Measurements from ENCODE around the gene SH2D3C. TPM values are rescaled to one million over a fixed set of nuclear protein-coding genes. Genes with fewer than 3 reads are reported as not detected.

SH2D3C gene
- total and polyA plus RNA-seq, 4 experiments from 2014 or later: 8.7 to 51.5 (median 46.0) TPM

- H3K9me3 ChIP-seq (ENCODE audit: control insufficient read depth in 1 of 2, low read length in 2 of 2): no peaks in the 10 kb centered on the region
- DNase-seq: no peak
- no peak overlapping the region for H3K27ac ChIP-seq (ENCODE audit: low read depth, low read length)
- no peak overlapping the region for H3K4me3 ChIP-seq (ENCODE audit: low read length in 2 of 2)
- Mint-ChIP-seq H3K36me3 (peaks cover 12 to 53% of the 10 kb centered on the region in 2 donors), H3K27me3 (no peaks in the 10 kb centered on the region), H3K4me3 (no peak overlapping the region), H3K27ac (peak overlapping the region in 1 of 7 donors; percentile 15), H3K4me1 (peaks cover 0 to 1% (median 0%) of the 10 kb centered on the region in 4 donors), H3K9me3 (no peaks in the 10 kb centered on the region)
- peaks cover 35% of the 10 kb centered on the region for H3K36me3 ChIP-seq (ENCODE audit: insufficient read depth, low read length)
- ChIA-PET CTCF (ENCODE audit: partially characterized antibody) (no interaction called here), POLR2A (ENCODE audit: partially characterized antibody) (no interaction called here)
- intact Hi-C loops (cut with micrococcal nuclease): no loop called here
- H3K4me1 ChIP-seq (ENCODE audit: insufficient read depth, low read length): no peaks in the 10 kb centered on the region
- no peaks in the 10 kb centered on the region for H3K27me3 ChIP-seq (ENCODE audit: insufficient read depth, low read length)
These were observed 34.6 kb upstream of the SH2D3C start for GRCh38 chr9:127812936-127813675.

- Mint-ChIP-seq H3K4me3 (no peak overlapping the region), H3K9me3 (no peaks in the 10 kb centered on the region), H3K27ac (no peak overlapping the region), H3K4me1 (peaks cover 0 to 5% (median 0%) of the 10 kb centered on the region in 4 donors), H3K27me3 (no peaks in the 10 kb centered on the region), H3K36me3 (peaks cover 10 to 56% of the 10 kb centered on the region in 2 donors)
- no peaks in the 10 kb centered on the region for H3K4me1 ChIP-seq (ENCODE audit: insufficient read depth, low read length)
- H3K27ac ChIP-seq (ENCODE audit: low read depth, low read length): no peak overlapping the region
- H3K9me3 ChIP-seq (ENCODE audit: control insufficient read depth in 1 of 2, low read length in 2 of 2): no peaks in the 10 kb centered on the region
- intact Hi-C loops (cut with micrococcal nuclease): no loop called here
- H3K27me3 ChIP-seq (ENCODE audit: insufficient read depth, low read length): no peaks in the 10 kb centered on the region
- ChIA-PET CTCF (ENCODE audit: partially characterized antibody) (interaction anchor here (0.6 to 1.0 kb wide), 3 partner anchors 12 to 58 kb away, joined by 3 to 4 read pairs (median 3); no protein-coding TSS in a partner anchor), POLR2A (ENCODE audit: partially characterized antibody) (no interaction called here)
- DNase-seq: no peak
- H3K36me3 ChIP-seq (ENCODE audit: insufficient read depth, low read length): peaks cover 46% of the 10 kb centered on the region
- H3K4me3 ChIP-seq (ENCODE audit: low read length in 2 of 2): no peak overlapping the region
These were observed 33.5 kb upstream of the SH2D3C start for GRCh38 chr9:127812011-127812410.

- H3K36me3 ChIP-seq (ENCODE audit: insufficient read depth, low read length): peaks cover 47% of the 10 kb centered on the region
- POLR2A ChIA-PET (ENCODE audit: partially characterized antibody): no interaction called here
- Mint-ChIP-seq H3K27ac (no peak overlapping the region), H3K36me3 (peaks cover 12 to 62% of the 10 kb centered on the region in 2 donors), H3K4me3 (no peak overlapping the region), H3K4me1 (peaks cover 2 to 5% (median 3%) of the 10 kb centered on the region in 4 donors), H3K9me3 (no peaks in the 10 kb centered on the region), H3K27me3 (no peaks in the 10 kb centered on the region)
- CTCF ChIA-PET (ENCODE audit: partially characterized antibody): no interaction called here
- intact Hi-C loops (cut with micrococcal nuclease): no loop called here
- H3K27me3 ChIP-seq (ENCODE audit: insufficient read depth, low read length): no peaks in the 10 kb centered on the region
- H3K4me3 ChIP-seq (ENCODE audit: low read length in 2 of 2): no peak overlapping the region
- no peak overlapping the region for H3K27ac ChIP-seq (ENCODE audit: low read depth, low read length)
- no peak for DNase-seq
- no peaks in the 10 kb centered on the region for H3K9me3 ChIP-seq (ENCODE audit: control insufficient read depth in 1 of 2, low read length in 2 of 2)
- no peaks in the 10 kb centered on the region for H3K4me1 ChIP-seq (ENCODE audit: insufficient read depth, low read length)
These were observed 32.1 kb upstream of the SH2D3C start for GRCh38 chr9:127810378-127811187.

GRCh38 chr9:127809540-127810377 lies 31.3 kb upstream of the SH2D3C start:
- Histone ChIP-seq H3K36me3 (ENCODE audit: insufficient read depth, low read length) (peaks cover 46% of the 10 kb centered on the region), H3K4me1 (ENCODE audit: insufficient read depth, low read length) (no peaks in the 10 kb centered on the region), H3K9me3 (ENCODE audit: control insufficient read depth in 1 of 2, low read length in 2 of 2) (no peaks in the 10 kb centered on the region), H3K27ac (ENCODE audit: low read depth, low read length) (no peak overlapping the region), H3K27me3 (ENCODE audit: insufficient read depth, low read length) (no peaks in the 10 kb centered on the region), H3K4me3 (ENCODE audit: low read length in 2 of 2) (no peak overlapping the region)
- H3K9me3 Mint-ChIP-seq: no peaks in the 10 kb centered on the region
- POLR2A ChIA-PET (ENCODE audit: partially characterized antibody): interaction anchor here (0.7 kb wide), 1 partner anchor 17 kb away, joined by 3 read pairs; no protein-coding TSS in a partner anchor
- peaks cover 12 to 60% of the 10 kb centered on the region in 2 donors for H3K36me3 Mint-ChIP-seq
- H3K4me3 Mint-ChIP-seq: no peak overlapping the region
- no peak for DNase-seq
- intact Hi-C loops (cut with micrococcal nuclease): no loop called here
- peaks cover 2 to 5% (median 4%) of the 10 kb centered on the region in 4 donors for H3K4me1 Mint-ChIP-seq
- no peak overlapping the region for H3K27ac Mint-ChIP-seq
- CTCF ChIA-PET (ENCODE audit: partially characterized antibody): no interaction called here
- H3K27me3 Mint-ChIP-seq: no peaks in the 10 kb centered on the region

GRCh38 chr9:127809002-127809539 lies 30.6 kb upstream of the SH2D3C start:
- peaks cover 42% of the 10 kb centered on the region for H3K36me3 ChIP-seq (ENCODE audit: insufficient read depth, low read length)
- Mint-ChIP-seq H3K4me1 (peaks cover 2 to 12% (median 8%) of the 10 kb centered on the region in 4 donors), H3K36me3 (peaks cover 12 to 54% of the 10 kb centered on the region in 2 donors), H3K27me3 (no peaks in the 10 kb centered on the region), H3K9me3 (no peaks in the 10 kb centered on the region), H3K4me3 (no peak overlapping the region), H3K27ac (no peak overlapping the region)
- no peaks in the 10 kb centered on the region for H3K9me3 ChIP-seq (ENCODE audit: control insufficient read depth in 1 of 2, low read length in 2 of 2)
- H3K27ac ChIP-seq (ENCODE audit: low read depth, low read length): no peak overlapping the region
- CTCF ChIA-PET (ENCODE audit: partially characterized antibody): interaction anchor here (0.7 kb wide), 1 partner anchor 233 kb away, joined by 4 read pairs; no protein-coding TSS in a partner anchor
- H3K4me1 ChIP-seq (ENCODE audit: insufficient read depth, low read length): peaks cover 6% of the 10 kb centered on the region
- intact Hi-C loops (cut with micrococcal nuclease): no loop called here
- H3K27me3 ChIP-seq (ENCODE audit: insufficient read depth, low read length): no peaks in the 10 kb centered on the region
- POLR2A ChIA-PET (ENCODE audit: partially characterized antibody): interaction anchor here (0.6 to 1.3 kb wide), 3 partner anchors 11 to 16 kb away, joined by 3 to 4 read pairs (median 3); no protein-coding TSS in a partner anchor
- no peak overlapping the region for H3K4me3 ChIP-seq (ENCODE audit: low read length in 2 of 2)
- DNase-seq: no peak

- POLR2A ChIA-PET (ENCODE audit: partially characterized antibody): interaction anchor here (0.6 to 1.3 kb wide), 3 partner anchors 11 to 16 kb away, joined by 3 to 4 read pairs (median 3); no protein-coding TSS in a partner anchor
- Histone ChIP-seq H3K36me3 (ENCODE audit: insufficient read depth, low read length) (peaks cover 36% of the 10 kb centered on the region), H3K9me3 (ENCODE audit: control insufficient read depth in 1 of 2, low read length in 2 of 2) (no peaks in the 10 kb centered on the region), H3K27me3 (ENCODE audit: insufficient read depth, low read length) (no peaks in the 10 kb centered on the region), H3K27ac (ENCODE audit: low read depth, low read length) (no peak overlapping the region), H3K4me3 (ENCODE audit: low read length in 2 of 2) (no peak overlapping the region), H3K4me1 (ENCODE audit: insufficient read depth, low read length) (peaks cover 12% of the 10 kb centered on the region)
- Mint-ChIP-seq H3K4me3 (no peak overlapping the region), H3K4me1 (peaks cover 2 to 18% (median 13%) of the 10 kb centered on the region in 4 donors), H3K27ac (no peak overlapping the region), H3K9me3 (no peaks in the 10 kb centered on the region), H3K36me3 (peaks cover 12 to 48% of the 10 kb centered on the region in 2 donors), H3K27me3 (no peaks in the 10 kb centered on the region)
- no peak for DNase-seq
- CTCF ChIA-PET (ENCODE audit: partially characterized antibody): interaction anchor here (0.6 to 0.7 kb wide), 2 partner anchors 39 to 233 kb away, joined by 3 to 4 read pairs; no protein-coding TSS in a partner anchor
- intact Hi-C loops (cut with micrococcal nuclease): no loop called here
These were observed 30.0 kb upstream of the SH2D3C start for GRCh38 chr9:127808347-127809001.

Measured in CD4-positive, alpha-beta memory T cell (primary cell).